Thyroid gland (tissue), 4 donors: ENCODE measurements around the gene PATJ. TPM values are rescaled to one million over a fixed set of nuclear protein-coding genes. Genes with fewer than 3 reads are reported as not detected.
A peak's percentile ranks its signal among the peaks of the same experiment; 100 is the strongest.

Experiments
- DNase-seq, 2 donors: peaks; one replicate each; pipeline ENCODE4 v3.0.0-alpha.2; 2019
- H3K27ac ChIP-seq, 3 donors: fragments of 200-600 bp; sonication (generic); 1 replicate in 2 of 3; 2 replicates in 1 of 3; pipeline ENCODE4 v1.5.1; 2016 to 2019; ENCODE audit warnings: mild to moderate bottlenecking in 1 of 3, moderate library complexity in 1 of 3
- H3K27me3 ChIP-seq: fragments of 200-600 bp; sonication (generic); one replicate; pipeline ENCODE4 v1.5.1; 2019
- H3K36me3 ChIP-seq, 2 donors: fragments of 200-600 bp; sonication (generic); one replicate each; pipeline ENCODE4 v1.5.1; 2016 to 2019
- H3K4me1 ChIP-seq, 2 donors: fragments of 200-600 bp; sonication (generic); one replicate each; pipeline ENCODE4 v1.5.1; 2017 to 2019
- H3K4me3 ChIP-seq, 3 donors: fragments of 200-600 bp; sonication (generic); replicated peaks in 1 of 3; 1 replicate in 2 of 3; 2 replicates in 1 of 3; pipeline ENCODE4 v1.5.1; 2016; ENCODE audit warnings: mild to moderate bottlenecking in 1 of 3
- H3K9me3 ChIP-seq: fragments of 200-600 bp; sonication (generic); one replicate; pipeline ENCODE4 v1.5.1; 2017
- POLR2A ChIP-seq, 2 donors: fragments of 450-650 bp; IDR thresholded peaks; one replicate each; pipeline ENCODE4 v1.6.1; 2017; ENCODE audit warnings: antibody characterized with exemption in 2 of 2, mild to moderate bottlenecking in 2 of 2, moderate library complexity in 1 of 2
- WGBS, 2 donors: methylation state at CpG; one replicate each; pipeline ENCODE4 v1.1.5; 2017; 5-methylcytosine and 5-hydroxymethylcytosine counted together
- intact Hi-C: fragments of 100-400 bp; cut with DNase I; formaldehyde crosslinking; loops from one replicate; pipeline ENCODE4 v1.15.1; 2023
- total RNA-seq, 4 donors: library from RNA; depleted of rRNA; stranded (reverse); fragments of >200 nt; gene quantifications; one replicate each; pipeline ENCODE4 v1.2.3, GENCODE V29; 2016
- TF ChIP-seq, protein P1 (sequence below), 6 experiments: fragments of 200-600 bp in 3 of 6; fragments of 450-650 bp in 3 of 6; sonication (generic) in 3 of 6; IDR thresholded peaks; one replicate each; pipeline ENCODE4 v1.5.1; 2016 to 2019; ENCODE audit warnings: antibody characterized with exemption in 6 of 6, mild to moderate bottlenecking in 2 of 6, inconsistent platforms in 1 of 6, moderate library complexity in 1 of 6

Gene PATJ
- total RNA-seq, 4 donors from 2014 or later, result 94.7 to 221 (median 119) TPM

DNA sequence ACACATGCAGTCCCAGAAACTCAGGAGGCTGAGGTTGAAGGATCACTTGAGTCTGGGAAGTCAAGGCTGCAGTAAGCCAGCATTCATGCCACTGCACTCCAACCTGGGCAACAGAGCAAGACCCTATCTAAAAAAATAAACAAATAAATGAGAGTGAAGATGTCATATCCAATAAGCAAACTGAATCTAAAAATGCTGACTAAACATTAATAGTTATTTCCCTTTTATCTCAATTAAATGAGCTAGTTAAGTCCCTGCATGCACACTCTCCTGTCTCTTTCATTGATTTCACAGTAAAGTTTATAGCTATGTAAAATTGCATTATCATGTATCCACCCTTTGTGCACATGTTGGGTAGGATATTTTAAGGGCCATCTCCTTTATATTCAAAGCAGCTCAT, 371.2 kb downstream of the PATJ start:
- Histone ChIP-seq H3K27me3 (no peaks in the 10 kb centered on the region), H3K9me3 (no peaks in the 10 kb centered on the region), H3K4me3 (no peak overlapping the region), H3K4me1 (no peaks in the 10 kb centered on the region), H3K36me3 (no peaks in the 10 kb centered on the region), H3K27ac (no peak overlapping the region)
- intact Hi-C loops, result no loop called here
- no peak for TF ChIP-seq POLR2A (IDR thresholded peaks at IDR 0.05)
- TF ChIP-seq, protein P1, sequence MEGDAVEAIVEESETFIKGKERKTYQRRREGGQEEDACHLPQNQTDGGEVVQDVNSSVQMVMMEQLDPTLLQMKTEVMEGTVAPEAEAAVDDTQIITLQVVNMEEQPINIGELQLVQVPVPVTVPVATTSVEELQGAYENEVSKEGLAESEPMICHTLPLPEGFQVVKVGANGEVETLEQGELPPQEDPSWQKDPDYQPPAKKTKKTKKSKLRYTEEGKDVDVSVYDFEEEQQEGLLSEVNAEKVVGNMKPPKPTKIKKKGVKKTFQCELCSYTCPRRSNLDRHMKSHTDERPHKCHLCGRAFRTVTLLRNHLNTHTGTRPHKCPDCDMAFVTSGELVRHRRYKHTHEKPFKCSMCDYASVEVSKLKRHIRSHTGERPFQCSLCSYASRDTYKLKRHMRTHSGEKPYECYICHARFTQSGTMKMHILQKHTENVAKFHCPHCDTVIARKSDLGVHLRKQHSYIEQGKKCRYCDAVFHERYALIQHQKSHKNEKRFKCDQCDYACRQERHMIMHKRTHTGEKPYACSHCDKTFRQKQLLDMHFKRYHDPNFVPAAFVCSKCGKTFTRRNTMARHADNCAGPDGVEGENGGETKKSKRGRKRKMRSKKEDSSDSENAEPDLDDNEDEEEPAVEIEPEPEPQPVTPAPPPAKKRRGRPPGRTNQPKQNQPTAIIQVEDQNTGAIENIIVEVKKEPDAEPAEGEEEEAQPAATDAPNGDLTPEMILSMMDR (IDR thresholded peaks at IDR 0.05), result no peak
- DNase-seq, result no peak

DNA sequence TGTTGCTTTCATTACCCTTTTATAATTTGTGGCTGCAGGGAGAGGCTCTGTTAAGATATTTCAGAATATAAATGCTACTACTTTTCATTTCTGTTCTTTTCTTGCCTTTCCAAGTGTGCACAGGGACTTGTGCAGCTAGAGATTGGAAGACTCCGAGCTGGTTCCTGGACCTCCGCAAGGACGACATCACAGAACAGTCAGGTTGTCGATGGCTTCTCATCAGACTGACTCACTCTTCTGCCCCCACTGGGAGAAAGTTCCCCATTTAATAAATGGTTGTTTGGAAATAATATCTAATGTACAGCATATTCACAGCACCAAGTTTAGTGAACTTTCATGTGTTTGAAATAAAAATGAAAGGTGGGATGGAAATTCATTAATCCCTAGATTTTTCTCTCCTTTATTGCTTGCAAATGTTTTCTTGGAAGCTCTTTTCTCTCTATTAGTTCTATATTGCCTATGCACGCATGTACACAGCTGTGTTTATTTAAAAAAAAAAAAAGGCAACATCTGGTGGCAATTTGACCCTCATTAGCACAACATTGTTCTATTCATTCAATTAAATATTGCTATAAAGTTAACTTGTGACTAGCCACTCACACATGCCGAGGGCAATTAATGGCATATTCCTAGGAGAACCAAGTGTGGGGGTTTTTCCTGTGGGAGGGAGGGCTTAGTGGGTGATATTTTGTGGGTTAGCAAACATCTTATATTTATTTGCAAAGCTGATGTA, 374.9 kb downstream of the PATJ start:
- TF ChIP-seq, protein P1 (IDR thresholded peaks at IDR 0.05), result no peak
- TF ChIP-seq POLR2A (IDR thresholded peaks at IDR 0.05), result no peak
- Histone ChIP-seq H3K27ac (no peak overlapping the region), H3K9me3 (no peaks in the 10 kb centered on the region), H3K4me3 (no peak overlapping the region), H3K36me3 (no peaks in the 10 kb centered on the region), H3K4me1 (no peaks in the 10 kb centered on the region), H3K27me3 (no peaks in the 10 kb centered on the region)
- DNase-seq, result no peak
- WGBS, 2 donors, result 87 to 94% methylated on average over 6 of the region's 6 CpGs
- intact Hi-C loops, result no loop called here

DNA sequence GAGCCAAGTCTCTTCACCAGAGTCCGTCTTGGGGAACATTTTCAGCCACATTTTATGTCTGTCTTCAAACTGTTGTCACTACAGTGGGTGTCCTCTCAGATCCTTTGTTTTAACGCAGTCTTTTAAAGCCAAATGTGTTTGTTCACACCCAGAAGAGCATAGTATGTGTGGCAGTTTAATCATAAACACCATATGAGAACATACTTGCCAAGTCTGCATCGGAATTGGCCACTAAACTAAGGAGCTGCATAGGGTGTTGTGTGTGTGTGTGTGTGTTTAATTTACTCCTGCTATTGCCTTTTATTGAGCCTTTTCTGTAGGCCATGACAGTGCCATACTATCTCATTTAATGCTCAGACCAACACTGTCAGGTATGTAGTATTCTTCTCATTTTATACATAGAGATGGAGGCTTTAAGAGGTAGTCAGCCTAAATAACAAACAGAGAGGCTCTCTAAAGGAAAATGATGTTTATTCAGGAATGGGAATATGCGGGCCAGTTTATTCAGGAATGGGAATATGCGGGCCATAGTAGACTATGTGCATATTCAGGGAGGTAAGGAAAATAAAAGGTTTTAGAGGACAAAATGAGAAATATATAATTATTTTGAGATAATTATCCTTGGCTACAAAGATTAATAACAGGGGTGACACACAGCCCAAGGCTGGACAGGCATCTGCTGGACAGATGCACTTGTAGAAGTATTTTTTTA, 384.5 kb downstream of the PATJ start:
- intact Hi-C loops, result no loop called here
- Histone ChIP-seq H3K4me1 (no peaks in the 10 kb centered on the region), H3K27me3 (no peaks in the 10 kb centered on the region), H3K36me3 (no peaks in the 10 kb centered on the region), H3K27ac (no peak overlapping the region), H3K9me3 (no peaks in the 10 kb centered on the region), H3K4me3 (no peak overlapping the region)
- TF ChIP-seq, protein P1 (IDR thresholded peaks at IDR 0.05), result no peak
- no peak for TF ChIP-seq POLR2A (IDR thresholded peaks at IDR 0.05)
- WGBS, 2 donors, result 95 to 98% methylated on average over 5 of the region's 5 CpGs
- no peak for DNase-seq

DNA sequence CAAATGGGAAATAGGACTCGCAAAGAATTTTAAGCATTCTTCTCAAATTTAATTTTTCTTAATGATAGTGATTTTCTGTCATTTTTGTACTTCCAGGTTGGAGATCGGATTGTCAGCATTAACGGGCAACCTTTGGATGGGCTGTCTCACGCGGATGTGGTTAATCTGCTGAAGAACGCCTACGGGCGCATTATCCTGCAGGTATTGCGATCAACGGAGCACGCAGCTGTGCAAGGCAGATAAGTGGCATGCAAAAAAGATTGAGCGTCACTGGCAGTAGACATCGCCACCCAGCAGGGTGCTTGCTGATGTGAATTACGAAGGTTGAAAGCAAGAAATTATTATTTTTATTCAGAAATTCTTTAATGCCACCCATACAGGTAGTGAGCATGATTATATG, 386.5 kb downstream of the PATJ start:
- Histone ChIP-seq H3K36me3 (no peaks in the 10 kb centered on the region), H3K4me1 (no peaks in the 10 kb centered on the region), H3K27ac (no peak overlapping the region), H3K9me3 (no peaks in the 10 kb centered on the region), H3K27me3 (no peaks in the 10 kb centered on the region), H3K4me3 (no peak overlapping the region)
- 86 to 89% methylated on average over 14 of the region's 14 CpGs for WGBS, 2 donors
- TF ChIP-seq POLR2A (IDR thresholded peaks at IDR 0.05), result no peak
- TF ChIP-seq, protein P1 (IDR thresholded peaks at IDR 0.05), result no peak
- intact Hi-C loops, result no loop called here
- no peak for DNase-seq

DNA sequence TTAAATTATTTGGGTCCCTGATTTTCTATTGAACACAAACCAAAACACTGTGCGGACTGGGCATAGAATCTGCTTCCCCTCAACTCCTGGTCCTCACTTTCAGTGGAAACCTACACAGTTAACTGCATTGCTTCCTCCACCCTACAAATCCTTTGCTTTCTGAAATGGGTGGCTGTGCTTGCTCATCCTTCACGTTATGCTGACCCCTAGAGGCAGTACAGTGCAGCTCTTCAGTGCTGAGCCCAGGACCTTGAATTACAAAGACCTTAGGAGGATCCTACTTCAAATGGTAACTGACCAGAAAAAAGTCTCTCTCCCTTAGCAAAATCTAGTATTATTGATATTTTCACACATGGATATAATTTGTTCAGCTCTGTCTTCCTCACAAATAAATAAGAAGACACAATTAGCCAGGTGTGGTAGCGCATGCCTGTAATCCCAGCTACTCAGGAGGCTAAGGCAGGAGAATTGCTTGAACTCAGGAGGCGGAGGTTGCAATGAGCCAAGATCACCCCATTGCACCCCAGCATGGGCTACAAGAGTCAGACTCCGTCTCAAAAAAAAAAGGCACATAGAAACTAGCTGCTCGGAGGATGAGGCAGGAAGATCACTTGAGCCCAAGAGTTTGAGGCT, 388.9 kb downstream of the PATJ start:
- Histone ChIP-seq H3K36me3 (no peaks in the 10 kb centered on the region), H3K4me3 (no peak overlapping the region), H3K27me3 (no peaks in the 10 kb centered on the region), H3K27ac (no peak overlapping the region), H3K4me1 (no peaks in the 10 kb centered on the region), H3K9me3 (no peaks in the 10 kb centered on the region)
- WGBS, 2 donors, result 73 to 75% methylated on average over 6 of the region's 6 CpGs
- no peak for TF ChIP-seq POLR2A (IDR thresholded peaks at IDR 0.05)
- TF ChIP-seq, protein P1 (IDR thresholded peaks at IDR 0.05), result peak in 5 of 6 experiments; percentile 33 to 83 (median 39)
- peak; percentile 28 to 30 for DNase-seq
- intact Hi-C loops, result no loop called here
